Stimulated activated CD8-positive, alpha-beta memory T cell treated with anti-CD3 and anti-CD28 coated beads, Interleukin-7, amount 100 ng/mL, for 48 hours (primary cell): ENCODE data around the gene WHRN.

ENCODE experiments used
- DNase-seq, 2 donors: peaks; one replicate each; pipeline ENCODE4 v3.0.0-alpha.2; 2020; ENCODE audit warnings: low read depth in 1 of 2; ENCODE audit errors: extremely low read depth in 1 of 2

The WHRN gene

GRCh38 chr9:114404531-114404930 is 100.7 kb downstream of the WHRN start:
- DNase-seq, result no peak

DNA sequence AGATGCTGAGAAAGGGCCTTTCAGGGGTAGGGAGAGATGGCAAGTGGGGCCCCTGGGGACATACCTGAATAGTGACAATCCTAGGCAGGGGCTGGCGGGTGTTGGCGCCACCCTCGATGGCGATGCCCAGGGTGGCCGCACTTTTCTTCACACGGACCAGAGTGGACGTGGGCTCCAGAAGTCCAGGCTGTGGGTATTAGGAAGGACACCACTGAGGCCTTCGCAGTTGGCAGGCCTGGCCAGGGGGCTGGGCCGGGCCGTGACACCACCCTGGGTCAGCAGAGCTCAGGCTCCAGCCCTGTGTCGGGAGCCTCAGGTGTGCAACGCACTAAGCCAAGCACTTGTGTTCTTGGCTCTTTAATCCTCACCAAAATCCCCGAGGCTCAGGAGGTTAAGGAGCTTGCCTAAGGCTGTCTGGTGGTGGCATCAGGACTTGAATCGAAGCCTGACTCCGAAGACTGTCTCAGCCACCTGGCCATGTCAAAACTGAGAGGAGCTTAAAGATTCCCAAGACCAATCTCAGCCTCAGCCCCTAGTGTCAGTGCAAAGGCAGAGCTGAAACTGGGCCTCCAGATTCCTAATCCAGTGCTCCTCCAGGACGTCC is 102.0 kb downstream of the WHRN start:
- no peak for DNase-seq

DNA sequence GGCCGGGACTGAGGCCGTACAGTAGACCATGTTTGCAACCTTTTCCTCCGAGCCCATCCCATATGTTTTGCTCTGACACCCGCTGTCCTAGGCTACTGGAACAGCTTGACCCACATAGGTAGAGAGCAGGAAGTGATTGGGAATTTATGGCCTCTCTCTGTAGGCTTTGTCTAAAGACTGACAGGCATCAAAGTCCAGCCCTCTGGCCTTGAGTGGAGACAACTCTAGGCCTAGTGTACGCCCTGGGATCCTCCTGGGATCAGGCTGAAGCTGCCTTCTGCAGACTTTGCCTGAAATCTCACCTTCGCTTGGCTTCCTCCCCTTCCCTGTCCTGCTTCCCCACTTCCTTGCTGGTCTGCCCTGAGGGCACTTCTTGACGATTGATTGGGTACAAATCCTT is 103.9 kb downstream of the WHRN start:
- DNase-seq, result no peak

- no peak for DNase-seq
These were observed 104.5 kb downstream of the WHRN start for GRCh38 chr9:114400772-114401171.

- DNase-seq, result no peak
These were observed 105.1 kb downstream of the WHRN start for GRCh38 chr9:114400219-114400618.

GRCh38 chr9:114399381-114399780 is 105.9 kb downstream of the WHRN start:
- DNase-seq, result no peak

GRCh38 chr9:114397848-114398605 is 107.2 kb downstream of the WHRN start:
- DNase-seq, result peak; percentile 89 to 94

GRCh38 chr9:114397219-114397847 is 107.9 kb downstream of the WHRN start:
- no peak for DNase-seq

DNA sequence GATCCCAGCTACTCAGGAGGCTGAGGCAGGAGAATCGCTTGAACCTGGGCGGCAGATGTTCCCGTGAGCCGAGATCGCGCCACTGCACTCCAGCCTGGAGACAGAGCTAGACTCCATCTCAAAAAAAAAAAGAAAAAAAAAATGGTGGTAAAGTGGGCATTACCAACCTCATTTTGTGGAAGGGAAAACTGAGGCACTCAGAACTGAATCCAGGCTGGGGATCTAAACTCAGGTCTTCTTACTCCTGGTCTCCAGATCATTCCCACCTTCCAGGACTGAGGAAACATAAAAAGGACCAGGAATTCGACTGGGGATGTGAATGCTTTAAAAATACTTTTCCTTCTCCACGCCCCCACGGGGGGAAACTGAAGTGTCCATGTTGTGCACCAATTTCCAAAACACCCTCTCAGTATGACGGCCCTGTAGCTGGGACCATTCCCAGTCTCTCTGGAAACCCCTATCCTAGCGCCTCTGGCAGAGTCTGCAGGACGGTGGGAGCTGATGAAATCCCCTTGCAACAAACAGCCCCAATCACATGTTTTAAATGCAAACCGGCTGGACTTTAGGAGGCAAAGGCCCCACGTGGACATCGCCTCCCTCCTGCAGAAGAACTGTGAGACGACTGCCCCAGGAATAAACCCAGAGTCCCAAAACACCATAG is 108.6 kb downstream of the WHRN start:
- no peak for DNase-seq

- no peak for DNase-seq
These were observed 109.5 kb downstream of the WHRN start for GRCh38 chr9:114395768-114396167.

- DNase-seq, result no peak
These were observed 110.0 kb downstream of the WHRN start for GRCh38 chr9:114395334-114395617.

DNA sequence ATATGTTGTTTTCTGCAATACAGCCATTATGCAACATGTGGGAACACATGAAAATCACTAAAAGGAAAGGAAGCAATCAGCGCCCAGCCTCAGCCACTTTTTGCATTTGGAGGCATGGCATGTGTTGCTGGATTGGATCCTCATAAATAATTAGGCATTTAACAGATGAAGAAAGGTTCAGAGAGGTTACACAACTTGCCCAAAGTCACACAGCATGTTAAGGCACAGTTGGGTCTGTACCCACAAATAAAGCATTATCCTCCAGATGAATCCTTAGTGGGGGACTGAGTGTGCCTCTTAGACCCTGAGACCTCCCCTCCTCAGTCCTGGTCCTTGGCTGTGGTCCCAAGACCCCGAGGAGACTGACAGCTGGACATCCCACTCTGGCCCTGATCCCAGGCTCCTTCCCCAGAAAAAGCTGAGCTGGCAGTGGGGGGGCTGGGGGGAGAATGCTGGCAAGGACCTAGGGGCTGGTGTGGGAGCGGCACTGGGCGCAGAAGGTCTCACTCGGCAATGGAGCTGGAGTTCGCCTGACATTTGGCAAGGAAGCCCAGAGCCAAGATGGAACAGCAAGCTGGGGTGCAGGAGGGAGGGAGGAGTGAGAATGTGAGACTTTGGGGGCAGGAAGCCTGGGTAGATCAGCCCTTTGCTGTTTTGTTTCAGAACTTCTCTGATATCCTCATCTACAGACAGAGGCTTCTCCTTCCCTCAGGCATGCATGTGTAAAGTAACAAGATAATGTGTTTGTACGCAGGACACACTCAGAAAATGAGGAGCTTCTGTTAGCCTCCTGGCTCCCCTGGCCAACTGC is 110.5 kb downstream of the WHRN start:
- no peak for DNase-seq

DNA sequence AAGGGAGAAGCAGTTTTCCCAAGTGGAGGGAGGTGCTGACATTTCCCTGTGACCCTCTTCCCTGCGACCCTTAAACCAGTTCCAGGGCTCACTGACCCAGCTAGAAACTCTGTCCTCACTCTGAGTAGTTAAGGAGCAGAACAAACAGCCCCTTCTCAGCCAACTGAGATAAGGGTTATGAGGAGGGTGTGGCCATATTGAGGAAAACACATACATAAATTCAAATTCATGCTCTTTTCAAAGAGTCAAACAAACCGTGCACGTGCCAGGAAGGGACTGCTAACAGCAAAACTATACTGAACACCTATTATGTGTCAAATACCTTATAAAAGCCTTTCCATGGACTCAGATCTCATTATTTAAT is 112.5 kb downstream of the WHRN start:
- no peak for DNase-seq

DNA sequence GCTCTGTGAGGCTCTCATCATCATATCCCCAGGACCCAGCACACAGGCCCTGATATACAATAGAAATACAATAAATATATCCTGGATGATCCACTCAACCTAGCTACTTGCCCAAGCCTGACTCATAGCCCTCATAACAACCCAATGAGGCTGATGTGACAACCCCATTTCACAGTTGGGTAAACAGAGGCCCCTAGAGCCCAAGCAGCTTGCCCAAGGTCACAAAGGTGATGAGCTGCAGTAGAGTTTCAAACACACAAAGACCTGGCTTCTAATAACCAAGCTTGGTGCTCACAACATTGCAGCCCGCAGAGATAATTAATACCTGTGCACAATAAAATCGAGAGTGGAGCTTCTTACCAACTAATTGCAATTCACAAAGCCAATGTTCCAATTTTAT is 114.3 kb downstream of the WHRN start:
- DNase-seq, result no peak

DNA sequence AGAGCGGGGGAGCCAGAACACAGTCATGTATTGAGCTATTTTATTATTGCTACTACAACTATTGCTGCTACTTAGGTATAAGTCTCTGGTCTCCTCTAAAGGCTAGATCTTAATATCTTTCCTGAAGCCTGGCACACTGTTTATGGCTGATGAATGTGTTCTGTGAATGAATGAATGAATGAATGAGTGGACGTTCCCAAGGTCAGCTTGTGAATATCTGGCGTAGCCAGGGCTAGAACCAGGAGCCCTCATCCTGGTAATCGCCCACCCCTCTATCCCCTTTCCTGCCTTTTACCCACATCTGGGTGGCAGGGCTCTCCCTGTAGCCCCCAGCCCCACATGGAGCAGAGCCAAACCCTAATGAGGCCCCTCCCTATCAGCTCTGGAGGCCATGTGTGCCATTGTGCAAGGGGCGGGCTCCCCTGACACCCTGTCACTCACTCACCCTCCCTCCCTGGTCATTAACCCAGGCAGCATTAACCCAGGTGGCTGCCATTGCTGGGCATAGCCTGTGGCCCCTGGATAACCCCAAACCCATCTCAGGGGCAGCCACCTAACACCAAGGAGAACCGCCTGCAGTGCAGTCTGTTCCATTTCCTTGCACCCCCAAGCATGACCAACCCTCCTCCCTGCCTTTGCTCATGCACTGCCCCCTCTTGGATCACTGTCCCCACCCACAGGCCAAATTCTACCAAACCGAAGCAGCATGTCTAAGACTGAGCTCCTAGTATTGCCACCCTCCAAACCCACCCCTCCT is 115.5 kb downstream of the WHRN start:
- DNase-seq, result no peak

- DNase-seq, result no peak
These were observed 116.4 kb downstream of the WHRN start for GRCh38 chr9:114388764-114389375.

DNA sequence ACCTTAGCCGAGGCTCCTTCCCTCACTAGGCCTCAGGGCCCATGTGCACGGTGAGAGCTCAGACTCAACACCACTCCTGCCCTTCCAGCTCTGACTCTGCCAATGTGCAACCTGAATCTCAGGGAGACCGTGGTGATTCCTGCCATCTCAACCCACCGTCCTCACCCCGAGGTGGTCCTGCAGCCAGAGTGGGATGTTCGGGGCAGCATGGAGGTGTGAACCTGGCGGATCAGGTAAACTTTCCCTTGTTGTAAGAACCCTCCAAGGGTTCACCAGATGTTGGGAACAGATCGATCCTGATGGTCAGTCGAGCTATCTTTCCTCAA is 117.0 kb downstream of the WHRN start:
- DNase-seq, result no peak

- DNase-seq, result peak; percentile 73 to 77
These were observed 117.5 kb downstream of the WHRN start, which contains the start of gene AKNA for GRCh38 chr9:114387680-114388356. Gene AKNA (minus strand): TSS chr9:114387982. CDS start chr9:114381333, 6,649 bp downstream.

- no peak for DNase-seq
These were observed 118.2 kb downstream of the WHRN start for GRCh38 chr9:114386886-114387679.
